ENCODE measurements around the gene H3-3A.

The H3-3A gene

DNA sequence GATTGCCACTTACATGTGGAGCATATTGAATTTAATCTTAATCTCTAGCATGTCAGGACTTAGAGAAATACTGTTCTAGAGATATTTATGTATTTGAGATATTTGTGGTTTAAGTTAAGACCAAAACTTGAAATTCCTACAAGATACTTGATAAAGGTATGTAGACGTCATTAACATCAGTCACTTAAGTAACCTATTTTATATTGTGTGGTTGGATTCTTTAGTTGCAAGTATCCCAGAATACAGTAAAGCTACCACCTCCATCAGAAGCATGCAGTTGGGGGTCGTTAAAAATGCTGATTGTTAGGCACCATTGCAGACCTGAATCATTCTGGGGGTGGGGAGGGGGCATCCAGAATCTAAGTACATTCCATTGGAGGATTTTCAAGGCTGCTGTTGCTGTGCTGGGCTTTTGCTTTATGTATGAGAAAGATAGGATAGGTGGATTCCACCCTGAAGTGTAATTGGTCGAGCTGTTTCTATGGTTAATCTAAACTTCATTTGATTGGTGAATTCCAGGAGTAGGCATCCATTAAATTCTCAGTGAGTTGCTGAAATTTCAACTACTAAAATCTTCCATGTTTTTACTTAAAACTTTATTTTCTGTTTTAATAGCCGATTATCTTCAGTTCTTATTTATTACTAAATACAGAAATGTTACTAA, 4.0 kb downstream of the H3-3A start:
- no peak for DNase-seq (ENCODE audit: low spot score)
- in situ Hi-C loops (cut with MboI; ENCODE audit: low pct_unique_long_range_greater_than_20kb, low sequenced_read_pairs, unreplicated experiment): no loop called here
- TF ChIP-seq CTCF (IDR thresholded peaks at IDR 0.05; ENCODE audit: extremely low read depth, insufficient read depth, missing control alignments): no peak

DNA sequence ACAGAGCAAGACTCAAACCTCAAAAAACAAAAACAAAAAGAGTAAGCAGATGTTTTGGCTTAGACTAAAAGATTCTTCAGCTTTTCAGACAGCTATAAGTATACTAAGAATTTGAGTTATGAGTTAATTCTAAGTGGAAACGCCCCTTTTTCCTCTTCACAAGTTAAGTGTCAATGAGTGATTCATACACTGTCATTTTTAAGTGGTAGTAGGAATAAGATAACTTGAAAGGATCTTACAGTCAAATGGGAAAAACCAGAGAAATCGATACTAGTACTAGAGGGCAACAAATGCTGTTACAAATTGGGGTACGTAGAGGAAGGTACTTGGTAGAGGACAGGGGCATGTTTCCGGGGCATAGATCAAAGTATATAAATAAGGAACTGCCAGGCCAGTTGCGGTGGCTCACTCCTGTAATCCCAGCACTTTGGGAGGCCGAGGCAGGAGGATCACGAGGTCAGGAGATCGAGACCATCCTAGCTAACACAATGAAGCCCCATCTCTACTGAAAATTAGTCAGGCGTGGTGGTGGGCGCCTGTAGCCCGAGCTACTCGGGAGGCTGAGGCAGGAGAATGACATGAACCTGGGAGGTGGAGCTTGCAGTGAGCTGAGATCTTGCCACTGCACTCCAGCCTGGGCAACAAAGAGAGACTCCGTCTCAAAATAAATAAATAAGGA, 7.4 kb downstream of the H3-3A start:
- no peak for DNase-seq (ENCODE audit: low spot score)
- in situ Hi-C loops (cut with MboI; ENCODE audit: low pct_unique_long_range_greater_than_20kb, low sequenced_read_pairs, unreplicated experiment): no loop called here
- TF ChIP-seq CTCF (IDR thresholded peaks at IDR 0.05; ENCODE audit: extremely low read depth, insufficient read depth, missing control alignments): no peak

DNA sequence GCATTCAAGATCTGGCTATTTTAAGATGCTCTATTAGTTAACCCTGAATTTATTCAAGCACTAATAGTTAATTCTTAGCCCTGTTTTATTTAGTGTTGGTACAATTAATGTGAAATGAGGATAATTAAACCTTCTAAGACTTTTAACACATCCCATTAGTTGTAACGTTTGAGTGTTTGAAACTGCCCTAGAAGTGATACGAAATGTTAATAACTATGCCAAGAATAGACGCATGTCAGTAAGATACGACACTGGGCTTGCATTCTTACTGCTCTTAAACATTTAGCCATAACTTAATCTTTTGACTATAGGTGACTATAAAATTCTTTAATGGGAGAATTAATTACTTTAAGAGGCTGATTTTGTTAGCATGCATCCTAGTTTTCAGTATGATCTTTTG, 9.8 kb downstream of the H3-3A start:
- TF ChIP-seq CTCF (IDR thresholded peaks at IDR 0.05; ENCODE audit: extremely low read depth, insufficient read depth, missing control alignments): no peak
- no peak for DNase-seq (ENCODE audit: low spot score)
- in situ Hi-C loops (cut with MboI; ENCODE audit: low pct_unique_long_range_greater_than_20kb, low sequenced_read_pairs, unreplicated experiment): no loop called here

GRCh38 chr1:226073184-226073950, 10.9 kb downstream of the H3-3A start:
- TF ChIP-seq CTCF (IDR thresholded peaks at IDR 0.05; ENCODE audit: extremely low read depth, insufficient read depth, missing control alignments): no peak
- DNase-seq (ENCODE audit: low spot score): no peak
- in situ Hi-C loops (cut with MboI; ENCODE audit: low pct_unique_long_range_greater_than_20kb, low sequenced_read_pairs, unreplicated experiment): no loop called here

DNA sequence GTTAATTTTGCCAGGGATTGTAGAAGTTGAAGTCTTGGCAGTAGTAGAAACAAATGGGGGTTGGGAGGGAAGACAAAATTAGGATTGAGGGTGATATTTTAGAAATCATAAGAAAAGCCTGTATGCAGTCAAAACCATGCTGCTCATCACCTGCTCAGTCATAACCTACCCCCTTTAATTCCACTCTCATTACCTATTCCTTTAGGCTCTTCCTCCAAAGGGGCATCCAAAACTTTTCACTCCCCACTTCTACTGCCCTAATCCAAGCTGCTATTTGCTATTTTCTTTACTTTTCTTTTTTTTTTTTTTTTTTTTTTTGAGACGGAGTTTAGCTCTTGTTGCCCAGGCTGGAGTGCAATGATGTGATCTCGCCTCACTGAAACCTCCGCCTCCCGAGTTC, 11.5 kb downstream of the H3-3A start:
- in situ Hi-C loops (cut with MboI; ENCODE audit: low pct_unique_long_range_greater_than_20kb, low sequenced_read_pairs, unreplicated experiment): no loop called here
- TF ChIP-seq CTCF (IDR thresholded peaks at IDR 0.05; ENCODE audit: extremely low read depth, insufficient read depth, missing control alignments): no peak

GRCh38 chr1:226076378-226076777, 13.9 kb downstream of the H3-3A start:
- DNase-seq (ENCODE audit: low spot score): no peak
- no peak for TF ChIP-seq CTCF (IDR thresholded peaks at IDR 0.05; ENCODE audit: extremely low read depth, insufficient read depth, missing control alignments)

More for the DNA sequence above, 11.5 kb downstream of the H3-3A start:
- no peak for DNase-seq (ENCODE audit: low spot score)

More at GRCh38 chr1:226076378-226076777, 13.9 kb downstream of the H3-3A start:
- in situ Hi-C loops (cut with MboI; ENCODE audit: low pct_unique_long_range_greater_than_20kb, low sequenced_read_pairs, unreplicated experiment): no loop called here
